HepG2 (cell line): ENCODE results near the gene CREBBP. TPM values are rescaled to one million over a fixed set of nuclear protein-coding genes. Genes with fewer than 3 reads are reported as not detected.

Experiments
- DNMT3B ChIP-seq: conservative IDR thresholded peaks from 2 replicates; pipeline ENCODE4 v1.6.1; 2016; ENCODE audit warnings: missing biosample characterization, control low read depth
- FOXC1 ChIP-seq: sonication (generic); formaldehyde crosslinking; IDR thresholded peaks from 2 replicates; pipeline ENCODE4 v1.8.0; 2022; ENCODE audit warnings: mild to moderate bottlenecking, missing genetic modification reagents, borderline replicate concordance
- FOXP1 ChIP-seq, 2 experiments: fragments of 450-650 bp in 1 of 2; IDR thresholded peaks; 2 replicates each; pipeline ENCODE4 v1.6.1; 2017 to 2018; ENCODE audit warnings: antibody characterized with exemption in 1 of 2
- IRF2 ChIP-seq: IDR thresholded peaks from 2 replicates; pipeline ENCODE4 v1.6.1; 2018; ENCODE audit warnings: missing genetic modification reagents, missing compliant biosample characterization
- MIXL1 ChIP-seq: IDR thresholded peaks from 2 replicates; pipeline ENCODE4 v1.6.1; 2016
- NFE2L2 ChIP-seq: fragments of 150-350 bp; IDR thresholded peaks from 2 replicates; pipeline ENCODE4 v1.6.1; 2014; ENCODE audit warnings: low read length
- ZFP41 ChIP-seq: sonication (generic); formaldehyde crosslinking; IDR thresholded peaks from 2 replicates; pipeline ENCODE4 v1.4.0; 2020; ENCODE audit warnings: mild to moderate bottlenecking, missing genetic modification reagents, borderline replicate concordance
- ZNF292 ChIP-seq: sonication (generic); formaldehyde crosslinking; IDR thresholded peaks from 2 replicates; pipeline ENCODE4 v1.8.1; 2022; ENCODE audit warnings: mild to moderate bottlenecking, low read depth, missing genetic modification reagents, borderline replicate concordance
- ZNF746 ChIP-seq: sonication (generic); formaldehyde crosslinking; IDR thresholded peaks from 2 replicates; pipeline ENCODE4 v1.8.0; 2022; ENCODE audit warnings: mild to moderate bottlenecking, missing genetic modification reagents
- polyA plus RNA-seq, 8 experiments: library from polyadenylated mRNA; depleted of rRNA in 3 of 8; stranded (reverse) in 7 of 8; unstranded in 1 of 8; fragments of >200 nt; fragmentation: Illumina TruSeq in 4 of 8; extraction: Trizol in 4 of 8; gene quantifications; 2 replicates each; pipeline versions ENCODE4 v1.2.1 to v1.2.3, GENCODE V29; 2011 to 2016; ENCODE audit warnings: low read depth in 4 of 8, missing spikeins in 1 of 8, mixed read lengths in 1 of 8; ENCODE audit not compliant: insufficient read depth in 1 of 8
- total RNA-seq, 5 experiments: library from RNA; depleted of rRNA; stranded (reverse); fragments of >200 nt; fragmentation: Illumina TruSeq; extraction: Trizol; gene quantifications; 2 replicates each; pipeline ENCODE4 v1.2.3, GENCODE V29; 2016; ENCODE audit warnings: low read depth in 1 of 5
- TF ChIP-seq, protein P1 (sequence below): sonication (generic); formaldehyde crosslinking; IDR thresholded peaks from 2 replicates; pipeline ENCODE4 v1.5.0; 2020; ENCODE audit warnings: missing genetic modification reagents
- TF ChIP-seq, protein P2 (sequence below): IDR thresholded peaks from 2 replicates; pipeline ENCODE4 v1.6.1; 2016; ENCODE audit warnings: missing genetic modification reagents, missing compliant biosample characterization
- TF ChIP-seq, protein P3 (sequence below): sonication (generic); formaldehyde crosslinking; IDR thresholded peaks from 2 replicates; pipeline ENCODE4 v1.5.0; 2020; ENCODE audit warnings: mild to moderate bottlenecking, missing genetic modification reagents, borderline replicate concordance
- TF ChIP-seq, protein P4 (sequence below): sonication (generic); formaldehyde crosslinking; IDR thresholded peaks from 2 replicates; pipeline ENCODE4 v1.5.1; 2020; ENCODE audit warnings: missing genetic modification reagents, mild to moderate bottlenecking, borderline replicate concordance
- TF ChIP-seq, protein P5 (sequence below): sonication (generic); formaldehyde crosslinking; conservative IDR thresholded peaks from 2 replicates; pipeline ENCODE4 v1.4.0; 2020; ENCODE audit warnings: missing genetic modification reagents
- TF ChIP-seq, protein P6 (sequence below): sonication (generic); formaldehyde crosslinking; IDR thresholded peaks from 2 replicates; pipeline ENCODE4 v1.4.0; 2020; ENCODE audit warnings: missing genetic modification reagents
- TF ChIP-seq, protein P7 (sequence below): sonication (generic); formaldehyde crosslinking; conservative IDR thresholded peaks from 2 replicates; pipeline ENCODE4 v1.8.0; 2022; ENCODE audit warnings: low read depth, missing genetic modification reagents

The CREBBP gene
- total and polyA plus RNA-seq, 2 of the 13 experiments (the other 11 are each of a cell fraction or from before 2014, with no cell fraction given): 5.3 to 10.4 TPM

DNA sequence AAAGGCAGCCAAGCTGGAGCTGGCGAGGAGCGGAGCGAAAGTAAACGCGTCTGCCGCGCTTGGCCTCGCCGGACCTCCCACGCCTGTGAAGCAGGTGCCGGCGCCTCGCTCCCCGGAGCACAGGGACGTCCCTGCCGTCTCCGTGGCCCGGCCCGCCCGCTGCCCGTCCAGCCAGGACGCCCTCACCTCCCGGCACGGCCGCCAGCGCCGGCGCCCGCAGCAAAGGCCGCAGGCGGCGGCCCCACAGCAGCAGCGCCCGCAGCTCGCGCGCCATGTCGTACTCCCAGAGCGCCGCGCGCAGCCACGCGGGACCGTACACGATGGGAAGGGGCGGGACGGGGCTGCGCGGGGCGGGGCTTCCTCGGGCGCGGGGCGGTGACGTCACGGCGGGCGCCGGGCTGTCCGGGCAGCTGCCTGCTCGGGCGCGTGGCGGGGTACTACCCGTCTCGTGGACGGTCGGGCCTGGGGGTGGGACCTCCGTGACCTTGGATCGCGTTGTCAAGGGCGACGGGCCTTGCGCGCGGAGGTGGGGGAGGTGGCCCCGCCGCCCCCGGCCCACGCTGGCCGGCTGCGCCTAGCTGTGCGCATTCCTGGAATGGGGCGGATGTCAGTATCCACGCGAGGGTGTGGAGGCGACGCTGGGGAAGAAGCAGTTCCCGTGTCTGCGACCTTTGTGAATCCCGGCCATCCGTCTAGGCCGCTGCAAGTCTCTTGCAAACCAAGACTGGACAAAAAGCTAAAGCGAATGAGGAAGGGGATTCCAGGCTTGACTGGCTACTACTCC is 163.1 kb downstream of the CREBBP start, which contains the start of gene TRAP1 (continued):
- TF ChIP-seq, protein P1, sequence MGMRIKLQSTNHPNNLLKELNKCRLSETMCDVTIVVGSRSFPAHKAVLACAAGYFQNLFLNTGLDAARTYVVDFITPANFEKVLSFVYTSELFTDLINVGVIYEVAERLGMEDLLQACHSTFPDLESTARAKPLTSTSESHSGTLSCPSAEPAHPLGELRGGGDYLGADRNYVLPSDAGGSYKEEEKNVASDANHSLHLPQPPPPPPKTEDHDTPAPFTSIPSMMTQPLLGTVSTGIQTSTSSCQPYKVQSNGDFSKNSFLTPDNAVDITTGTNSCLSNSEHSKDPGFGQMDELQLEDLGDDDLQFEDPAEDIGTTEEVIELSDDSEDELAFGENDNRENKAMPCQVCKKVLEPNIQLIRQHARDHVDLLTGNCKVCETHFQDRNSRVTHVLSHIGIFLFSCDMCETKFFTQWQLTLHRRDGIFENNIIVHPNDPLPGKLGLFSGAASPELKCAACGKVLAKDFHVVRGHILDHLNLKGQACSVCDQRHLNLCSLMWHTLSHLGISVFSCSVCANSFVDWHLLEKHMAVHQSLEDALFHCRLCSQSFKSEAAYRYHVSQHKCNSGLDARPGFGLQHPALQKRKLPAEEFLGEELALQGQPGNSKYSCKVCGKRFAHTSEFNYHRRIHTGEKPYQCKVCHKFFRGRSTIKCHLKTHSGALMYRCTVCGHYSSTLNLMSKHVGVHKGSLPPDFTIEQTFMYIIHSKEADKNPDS (CRISPR knock-in tag): 0 out of 2 replicates have a peak, but pooled peaks have one; percentile 40
- TF ChIP-seq ZNF746 (CRISPR knock-in tag): no peak
- peak; percentile 86 for TF ChIP-seq FOXC1 (CRISPR knock-in tag)
- TF ChIP-seq, protein P2, sequence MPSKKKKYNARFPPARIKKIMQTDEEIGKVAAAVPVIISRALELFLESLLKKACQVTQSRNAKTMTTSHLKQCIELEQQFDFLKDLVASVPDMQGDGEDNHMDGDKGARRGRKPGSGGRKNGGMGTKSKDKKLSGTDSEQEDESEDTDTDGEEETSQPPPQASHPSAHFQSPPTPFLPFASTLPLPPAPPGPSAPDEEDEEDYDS: no peak
- no peak for TF ChIP-seq IRF2 (CRISPR knock-in tag)
- TF ChIP-seq, protein P3, sequence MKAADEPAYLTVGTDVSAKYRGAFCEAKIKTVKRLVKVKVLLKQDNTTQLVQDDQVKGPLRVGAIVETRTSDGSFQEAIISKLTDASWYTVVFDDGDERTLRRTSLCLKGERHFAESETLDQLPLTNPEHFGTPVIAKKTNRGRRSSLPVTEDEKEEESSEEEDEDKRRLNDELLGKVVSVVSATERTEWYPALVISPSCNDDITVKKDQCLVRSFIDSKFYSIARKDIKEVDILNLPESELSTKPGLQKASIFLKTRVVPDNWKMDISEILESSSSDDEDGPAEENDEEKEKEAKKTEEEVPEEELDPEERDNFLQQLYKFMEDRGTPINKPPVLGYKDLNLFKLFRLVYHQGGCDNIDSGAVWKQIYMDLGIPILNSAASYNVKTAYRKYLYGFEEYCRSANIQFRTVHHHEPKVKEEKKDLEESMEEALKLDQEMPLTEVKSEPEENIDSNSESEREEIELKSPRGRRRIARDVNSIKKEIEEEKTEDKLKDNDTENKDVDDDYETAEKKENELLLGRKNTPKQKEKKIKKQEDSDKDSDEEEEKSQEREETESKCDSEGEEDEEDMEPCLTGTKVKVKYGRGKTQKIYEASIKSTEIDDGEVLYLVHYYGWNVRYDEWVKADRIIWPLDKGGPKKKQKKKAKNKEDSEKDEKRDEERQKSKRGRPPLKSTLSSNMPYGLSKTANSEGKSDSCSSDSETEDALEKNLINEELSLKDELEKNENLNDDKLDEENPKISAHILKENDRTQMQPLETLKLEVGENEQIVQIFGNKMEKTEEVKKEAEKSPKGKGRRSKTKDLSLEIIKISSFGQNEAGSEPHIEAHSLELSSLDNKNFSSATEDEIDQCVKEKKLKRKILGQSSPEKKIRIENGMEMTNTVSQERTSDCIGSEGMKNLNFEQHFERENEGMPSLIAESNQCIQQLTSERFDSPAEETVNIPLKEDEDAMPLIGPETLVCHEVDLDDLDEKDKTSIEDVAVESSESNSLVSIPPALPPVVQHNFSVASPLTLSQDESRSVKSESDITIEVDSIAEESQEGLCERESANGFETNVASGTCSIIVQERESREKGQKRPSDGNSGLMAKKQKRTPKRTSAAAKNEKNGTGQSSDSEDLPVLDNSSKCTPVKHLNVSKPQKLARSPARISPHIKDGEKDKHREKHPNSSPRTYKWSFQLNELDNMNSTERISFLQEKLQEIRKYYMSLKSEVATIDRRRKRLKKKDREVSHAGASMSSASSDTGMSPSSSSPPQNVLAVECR (CRISPR knock-in tag): peak; percentile 92
- no peak for TF ChIP-seq FOXP1 (IDR thresholded peaks at IDR 0.05)
- no peak for TF ChIP-seq FOXP1 (CRISPR knock-in tag; IDR thresholded peaks at IDR 0.05)
- TF ChIP-seq ZNF292: no peak
- TF ChIP-seq, protein P4, sequence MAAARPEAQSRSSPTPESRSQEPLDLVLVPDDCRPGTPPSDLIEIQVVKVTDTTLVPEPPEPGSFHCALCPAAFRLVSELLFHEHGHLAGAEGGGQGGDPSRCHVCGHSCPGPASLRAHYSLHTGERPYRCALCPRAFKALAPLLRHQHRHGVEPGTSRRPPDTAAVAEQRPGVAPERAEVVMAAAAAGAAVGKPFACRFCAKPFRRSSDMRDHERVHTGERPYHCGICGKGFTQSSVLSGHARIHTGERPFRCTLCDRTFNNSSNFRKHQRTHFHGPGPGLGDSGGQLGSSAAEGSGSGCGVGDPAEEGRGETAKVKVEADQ (CRISPR knock-in tag): peak; percentile 73
- TF ChIP-seq ZFP41 (CRISPR knock-in tag): 0 out of 2 replicates have a peak, but pooled peaks have one; percentile 43
- TF ChIP-seq, protein P5, sequence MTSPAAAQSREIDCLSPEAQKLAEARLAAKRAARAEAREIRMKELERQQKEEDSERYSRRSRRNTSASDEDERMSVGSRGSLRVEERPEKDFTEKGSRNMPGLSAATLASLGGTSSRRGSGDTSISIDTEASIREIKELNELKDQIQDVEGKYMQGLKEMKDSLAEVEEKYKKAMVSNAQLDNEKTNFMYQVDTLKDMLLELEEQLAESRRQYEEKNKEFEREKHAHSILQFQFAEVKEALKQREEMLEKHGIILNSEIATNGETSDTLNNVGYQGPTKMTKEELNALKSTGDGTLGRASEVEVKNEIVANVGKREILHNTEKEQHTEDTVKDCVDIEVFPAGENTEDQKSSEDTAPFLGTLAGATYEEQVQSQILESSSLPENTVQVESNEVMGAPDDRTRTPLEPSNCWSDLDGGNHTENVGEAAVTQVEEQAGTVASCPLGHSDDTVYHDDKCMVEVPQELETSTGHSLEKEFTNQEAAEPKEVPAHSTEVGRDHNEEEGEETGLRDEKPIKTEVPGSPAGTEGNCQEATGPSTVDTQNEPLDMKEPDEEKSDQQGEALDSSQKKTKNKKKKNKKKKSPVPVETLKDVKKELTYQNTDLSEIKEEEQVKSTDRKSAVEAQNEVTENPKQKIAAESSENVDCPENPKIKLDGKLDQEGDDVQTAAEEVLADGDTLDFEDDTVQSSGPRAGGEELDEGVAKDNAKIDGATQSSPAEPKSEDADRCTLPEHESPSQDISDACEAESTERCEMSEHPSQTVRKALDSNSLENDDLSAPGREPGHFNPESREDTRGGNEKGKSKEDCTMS (CRISPR knock-in tag): no peak
- TF ChIP-seq, protein P6, sequence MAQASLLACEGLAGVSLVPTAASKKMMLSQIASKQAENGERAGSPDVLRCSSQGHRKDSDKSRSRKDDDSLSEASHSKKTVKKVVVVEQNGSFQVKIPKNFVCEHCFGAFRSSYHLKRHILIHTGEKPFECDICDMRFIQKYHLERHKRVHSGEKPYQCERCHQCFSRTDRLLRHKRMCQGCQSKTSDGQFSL (CRISPR knock-in tag): no peak
- TF ChIP-seq NFE2L2: no peak
- no peak for TF ChIP-seq DNMT3B
- TF ChIP-seq MIXL1 (CRISPR knock-in tag): no peak
- TF ChIP-seq, protein P7, sequence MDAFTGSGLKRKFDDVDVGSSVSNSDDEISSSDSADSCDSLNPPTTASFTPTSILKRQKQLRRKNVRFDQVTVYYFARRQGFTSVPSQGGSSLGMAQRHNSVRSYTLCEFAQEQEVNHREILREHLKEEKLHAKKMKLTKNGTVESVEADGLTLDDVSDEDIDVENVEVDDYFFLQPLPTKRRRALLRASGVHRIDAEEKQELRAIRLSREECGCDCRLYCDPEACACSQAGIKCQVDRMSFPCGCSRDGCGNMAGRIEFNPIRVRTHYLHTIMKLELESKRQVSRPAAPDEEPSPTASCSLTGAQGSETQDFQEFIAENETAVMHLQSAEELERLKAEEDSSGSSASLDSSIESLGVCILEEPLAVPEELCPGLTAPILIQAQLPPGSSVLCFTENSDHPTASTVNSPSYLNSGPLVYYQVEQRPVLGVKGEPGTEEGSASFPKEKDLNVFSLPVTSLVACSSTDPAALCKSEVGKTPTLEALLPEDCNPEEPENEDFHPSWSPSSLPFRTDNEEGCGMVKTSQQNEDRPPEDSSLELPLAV (CRISPR knock-in tag): no peak
